Central memory CD8-positive, alpha-beta T cell (primary cell): Measurements from ENCODE around the gene CELSR1.

Experiments used
- ATAC-seq: fragments of 150-1000 bp; cut with Tn5 transposase; replicated peaks from 2 replicates; pipeline ENCODE4 v1.10.0; 2022; ENCODE audit warnings: mild to moderate bottlenecking, moderate FRiP score, moderate number of reproducible peaks; ENCODE audit not compliant: poor library complexity, severe bottlenecking; ENCODE audit errors: extremely low read depth
- DNase-seq, 2 donors: peaks; one replicate each; pipeline ENCODE4 v3.0.0; 2021; ENCODE audit warnings: low spot score in 2 of 2
- H3K27ac Mint-ChIP-seq: one replicate; pipeline ENCODE4 v1.8.0; 2022; ENCODE audit warnings: low read depth, mild to moderate bottlenecking, moderate library complexity, mixed read lengths
- H3K27me3 Mint-ChIP-seq: one replicate; pipeline ENCODE4 v1.8.0; 2022; ENCODE audit warnings: mixed read lengths
- H3K36me3 Mint-ChIP-seq: one replicate; pipeline ENCODE4 v1.8.0; 2022; ENCODE audit warnings: mild to moderate bottlenecking, moderate library complexity, mixed read lengths; ENCODE audit not compliant: insufficient read depth
- H3K4me1 Mint-ChIP-seq: one replicate; pipeline ENCODE4 v1.8.0; 2022; ENCODE audit warnings: mixed read lengths
- H3K4me3 Mint-ChIP-seq: one replicate; pipeline ENCODE4 v1.8.0; 2022; ENCODE audit warnings: mild to moderate bottlenecking, moderate library complexity, mixed read lengths
- H3K9me3 Mint-ChIP-seq: one replicate; pipeline ENCODE4 v1.8.0; 2022; ENCODE audit warnings: mixed read lengths

Gene CELSR1

GRCh38 chr22:46416520-46416871 is 120.9 kb downstream of the CELSR1 start:
- Mint-ChIP-seq H3K36me3 (no peaks in the 10 kb centered on the region), H3K4me1 (no peaks in the 10 kb centered on the region), H3K27me3 (peaks cover 12% of the 10 kb centered on the region), H3K9me3 (no peaks in the 10 kb centered on the region), H3K4me3 (no peak overlapping the region), H3K27ac (no peak overlapping the region)
- ATAC-seq, result no peak
- no peak for DNase-seq

GRCh38 chr22:46415776-46416519 is 121.5 kb downstream of the CELSR1 start:
- Mint-ChIP-seq H3K4me3 (no peak overlapping the region), H3K27ac (no peak overlapping the region), H3K4me1 (no peaks in the 10 kb centered on the region), H3K36me3 (no peaks in the 10 kb centered on the region), H3K9me3 (no peaks in the 10 kb centered on the region), H3K27me3 (peaks cover 12% of the 10 kb centered on the region)
- no peak for DNase-seq
- ATAC-seq, result no peak

DNA sequence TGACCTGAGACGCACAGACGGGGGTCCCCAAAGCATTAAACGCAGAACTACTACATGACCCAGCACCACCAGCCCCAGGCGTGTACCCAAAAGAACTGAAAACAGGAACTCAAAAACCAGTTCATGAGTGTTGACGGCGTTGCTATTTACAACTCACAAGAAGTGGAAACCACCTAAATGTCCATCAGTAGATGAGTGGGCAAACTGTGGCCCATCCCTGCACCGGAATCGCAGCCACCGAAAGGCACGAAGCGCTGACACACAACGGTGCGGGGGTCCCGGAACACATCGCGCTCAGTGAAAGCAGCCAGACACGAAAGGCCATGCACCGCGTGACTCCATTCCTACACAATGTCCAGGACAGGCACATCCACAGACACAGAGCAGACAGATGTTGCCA is 122.7 kb downstream of the CELSR1 start:
- Mint-ChIP-seq H3K4me3 (no peak overlapping the region), H3K36me3 (no peaks in the 10 kb centered on the region), H3K4me1 (no peaks in the 10 kb centered on the region), H3K27me3 (peaks cover 12% of the 10 kb centered on the region), H3K27ac (no peak overlapping the region), H3K9me3 (no peaks in the 10 kb centered on the region)
- DNase-seq, result no peak
- ATAC-seq, result no peak

DNA sequence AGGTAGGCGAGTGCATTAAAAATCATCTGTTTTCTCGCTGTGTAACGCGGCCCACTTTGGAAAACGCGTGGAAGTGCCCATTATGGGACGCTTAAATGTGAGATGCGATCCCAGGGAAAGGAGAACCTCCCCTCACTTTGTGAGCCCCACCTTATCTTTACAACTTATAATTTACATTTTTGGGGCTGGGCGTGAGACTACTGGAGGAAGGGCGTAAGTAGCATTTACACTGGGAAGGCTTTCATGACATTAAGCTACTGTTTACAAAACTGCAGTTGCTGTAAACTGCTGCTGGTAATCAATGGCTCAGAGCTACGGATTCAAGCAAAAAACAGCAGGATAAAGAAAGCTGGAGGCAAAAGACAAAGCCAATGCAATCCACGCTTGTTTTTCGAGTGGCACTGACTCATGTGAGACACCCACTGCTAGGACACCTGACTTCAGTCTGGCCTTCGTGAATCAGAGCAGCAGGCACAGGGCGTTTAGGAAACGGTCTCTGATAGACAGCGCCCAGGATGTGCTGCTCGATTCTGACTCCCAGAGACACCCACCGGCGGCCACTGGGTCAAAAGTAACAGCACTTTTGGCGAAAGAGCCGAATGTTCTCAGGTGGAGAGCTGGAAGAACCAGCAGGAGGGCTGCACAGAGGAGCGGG is 123.6 kb downstream of the CELSR1 start:
- H3K27ac Mint-ChIP-seq, result no peak overlapping the region

GRCh38 chr22:46411347-46411746 is 126.1 kb downstream of the CELSR1 start:
- peaks cover 12% of the 10 kb centered on the region for H3K27me3 Mint-ChIP-seq
- no peak for ATAC-seq
- no peak overlapping the region for H3K4me3 Mint-ChIP-seq

More for the DNA sequence above, 123.6 kb downstream of the CELSR1 start:
- H3K36me3 Mint-ChIP-seq, result no peaks in the 10 kb centered on the region
- no peaks in the 10 kb centered on the region for H3K4me1 Mint-ChIP-seq
- ATAC-seq, result no peak
- H3K27me3 Mint-ChIP-seq, result peaks cover 12% of the 10 kb centered on the region
- no peak overlapping the region for H3K4me3 Mint-ChIP-seq
- no peak for DNase-seq
- H3K9me3 Mint-ChIP-seq, result no peaks in the 10 kb centered on the region

DNA sequence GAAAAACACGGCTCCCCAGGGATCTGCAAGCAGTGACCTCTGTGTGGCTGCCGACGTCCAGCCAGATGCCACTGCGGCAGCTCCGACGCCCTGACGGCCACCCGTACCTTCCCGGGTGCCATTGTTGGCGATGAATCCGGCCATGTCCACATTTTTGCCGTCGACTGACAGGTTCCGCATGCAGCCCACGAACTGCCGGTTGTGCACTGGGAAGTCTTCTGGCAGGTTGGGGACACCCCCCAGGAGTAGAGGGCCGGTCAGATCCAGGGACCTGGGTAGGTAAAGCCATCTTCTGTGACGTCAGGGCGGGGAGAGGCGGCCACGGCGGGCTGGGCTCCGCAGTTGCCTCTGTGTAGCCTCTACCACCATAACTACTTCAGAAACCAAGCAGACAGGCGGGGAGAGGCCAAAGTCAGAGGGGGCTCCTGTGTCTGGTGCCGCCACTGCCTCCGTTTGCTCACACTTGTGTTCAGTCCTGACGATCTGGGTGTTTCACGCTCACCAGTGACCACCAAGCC is 127.1 kb downstream of the CELSR1 start:
- H3K36me3 Mint-ChIP-seq, result no peaks in the 10 kb centered on the region
- H3K4me3 Mint-ChIP-seq, result no peak overlapping the region
- H3K4me1 Mint-ChIP-seq, result no peaks in the 10 kb centered on the region
- H3K27me3 Mint-ChIP-seq, result peaks cover 12% of the 10 kb centered on the region
- DNase-seq, result no peak
- ATAC-seq, result no peak
- H3K9me3 Mint-ChIP-seq, result no peaks in the 10 kb centered on the region
- H3K27ac Mint-ChIP-seq, result no peak overlapping the region

More at GRCh38 chr22:46411347-46411746, 126.1 kb downstream of the CELSR1 start:
- no peak for DNase-seq
- Mint-ChIP-seq H3K4me1 (no peaks in the 10 kb centered on the region), H3K36me3 (no peaks in the 10 kb centered on the region), H3K27ac (no peak overlapping the region), H3K9me3 (no peaks in the 10 kb centered on the region)

- Mint-ChIP-seq H3K4me1 (no peaks in the 10 kb centered on the region), H3K9me3 (no peaks in the 10 kb centered on the region), H3K4me3 (no peak overlapping the region), H3K27ac (no peak overlapping the region), H3K27me3 (peaks cover 12% of the 10 kb centered on the region), H3K36me3 (no peaks in the 10 kb centered on the region)
- ATAC-seq (no peak), DNase-seq (no peak)
These were observed 127.7 kb downstream of the CELSR1 start for GRCh38 chr22:46409631-46410210.

DNA sequence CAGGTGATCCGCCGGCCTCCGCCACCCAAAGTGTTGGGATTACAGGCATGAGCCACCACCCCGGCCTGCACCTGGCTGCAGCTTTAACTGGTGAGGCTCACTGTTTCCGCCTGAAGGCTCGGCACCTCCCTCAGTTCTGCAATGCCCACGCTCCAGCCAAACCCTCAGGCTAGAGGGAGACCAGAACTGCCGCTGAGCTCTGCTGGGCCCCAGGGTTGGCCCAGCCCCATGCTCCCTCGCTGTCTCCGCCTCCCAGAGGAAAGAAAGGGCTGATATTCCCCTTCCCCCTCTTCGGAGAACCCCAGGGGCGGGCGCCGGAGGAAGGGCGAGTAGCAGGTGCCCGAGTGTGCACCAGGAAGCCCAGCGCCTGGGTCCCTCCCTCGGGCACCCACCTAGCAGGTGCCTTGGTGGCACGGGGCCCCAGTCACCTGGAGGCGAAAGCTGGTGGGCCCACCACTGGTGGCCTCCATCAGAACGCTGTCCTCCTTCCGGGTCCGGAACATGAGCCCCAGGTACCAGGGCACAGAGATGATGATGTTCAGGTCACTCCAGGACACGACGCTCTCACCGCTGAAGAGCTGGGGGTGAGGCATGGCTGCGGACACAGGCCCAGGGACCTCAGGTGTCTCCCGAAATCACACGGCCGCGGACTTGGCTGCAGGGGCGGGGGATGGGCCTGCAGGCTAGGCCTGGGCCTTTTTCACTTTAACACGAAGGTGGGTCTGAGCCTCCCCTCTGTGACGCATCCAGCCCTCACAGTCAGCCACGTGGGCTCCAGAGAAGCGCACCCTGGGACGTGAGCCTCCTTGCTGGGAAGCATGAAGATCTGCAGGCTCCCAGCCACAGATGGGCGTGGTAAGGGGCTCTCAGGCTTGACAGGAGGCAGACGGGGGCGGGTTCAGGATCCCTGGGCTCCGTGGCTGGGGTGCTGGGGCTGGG is 128.6 kb downstream of the CELSR1 start:
- Mint-ChIP-seq H3K27ac (no peak overlapping the region), H3K36me3 (no peaks in the 10 kb centered on the region), H3K9me3 (no peaks in the 10 kb centered on the region), H3K4me3 (no peak overlapping the region), H3K4me1 (peaks cover 6% of the 10 kb centered on the region), H3K27me3 (peaks cover 12% of the 10 kb centered on the region)
- ATAC-seq (no peak), DNase-seq (no peak)

GRCh38 chr22:46407748-46408147 is 129.7 kb downstream of the CELSR1 start:
- no peak for DNase-seq
- H3K4me3 Mint-ChIP-seq, result no peak overlapping the region
- no peak for ATAC-seq
- H3K27ac Mint-ChIP-seq, result no peak overlapping the region
- H3K4me1 Mint-ChIP-seq, result peaks cover 15% of the 10 kb centered on the region
- H3K9me3 Mint-ChIP-seq, result no peaks in the 10 kb centered on the region
- H3K36me3 Mint-ChIP-seq, result peaks cover 2% of the 10 kb centered on the region
- peaks cover 5% of the 10 kb centered on the region for H3K27me3 Mint-ChIP-seq

- no peak overlapping the region for H3K4me3 Mint-ChIP-seq
- H3K27me3 Mint-ChIP-seq, result no peaks in the 10 kb centered on the region
- H3K4me1 Mint-ChIP-seq, result peaks cover 21% of the 10 kb centered on the region
- ATAC-seq, result no peak
- H3K9me3 Mint-ChIP-seq, result no peaks in the 10 kb centered on the region
- no peak for DNase-seq
- H3K27ac Mint-ChIP-seq, result no peak overlapping the region
- H3K36me3 Mint-ChIP-seq, result peaks cover 2% of the 10 kb centered on the region
These were observed 130.6 kb downstream of the CELSR1 start for GRCh38 chr22:46406791-46407190.

DNA sequence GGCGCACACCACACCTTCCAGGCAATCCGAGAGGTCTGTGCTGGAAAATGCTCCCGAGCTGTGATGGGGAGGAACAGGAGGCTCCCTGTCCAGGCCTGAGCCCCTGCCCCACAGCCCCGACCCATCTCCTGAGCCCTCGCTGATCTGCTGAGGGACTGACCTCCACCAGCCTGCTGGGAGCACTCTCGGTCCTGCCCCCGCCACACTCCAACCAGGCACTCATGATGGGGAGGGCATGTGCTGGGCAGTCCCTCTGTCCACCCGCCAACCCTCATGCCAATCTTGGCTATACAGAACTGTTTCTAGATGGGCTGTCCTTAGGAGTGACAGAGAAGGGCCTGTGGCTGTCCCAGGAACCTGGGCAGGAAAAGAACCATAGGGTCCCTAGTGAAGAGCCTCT is 131.1 kb downstream of the CELSR1 start:
- DNase-seq (no peak), ATAC-seq (no peak)
- peaks cover 2% of the 10 kb centered on the region for H3K36me3 Mint-ChIP-seq
- H3K27me3 Mint-ChIP-seq, result no peaks in the 10 kb centered on the region
- H3K9me3 Mint-ChIP-seq, result no peaks in the 10 kb centered on the region
- H3K4me1 Mint-ChIP-seq, result peaks cover 21% of the 10 kb centered on the region
- no peak overlapping the region for H3K4me3 Mint-ChIP-seq
- no peak overlapping the region for H3K27ac Mint-ChIP-seq

GRCh38 chr22:46405901-46406300 is 131.5 kb downstream of the CELSR1 start:
- H3K4me3 Mint-ChIP-seq, result no peak overlapping the region
- DNase-seq, result no peak
- H3K4me1 Mint-ChIP-seq, result peaks cover 21% of the 10 kb centered on the region
- ATAC-seq, result no peak
- no peaks in the 10 kb centered on the region for H3K27me3 Mint-ChIP-seq
- peaks cover 2% of the 10 kb centered on the region for H3K36me3 Mint-ChIP-seq
- no peaks in the 10 kb centered on the region for H3K9me3 Mint-ChIP-seq
- no peak overlapping the region for H3K27ac Mint-ChIP-seq
